Measurements from ENCODE around the gene IVL.

The IVL gene

DNA sequence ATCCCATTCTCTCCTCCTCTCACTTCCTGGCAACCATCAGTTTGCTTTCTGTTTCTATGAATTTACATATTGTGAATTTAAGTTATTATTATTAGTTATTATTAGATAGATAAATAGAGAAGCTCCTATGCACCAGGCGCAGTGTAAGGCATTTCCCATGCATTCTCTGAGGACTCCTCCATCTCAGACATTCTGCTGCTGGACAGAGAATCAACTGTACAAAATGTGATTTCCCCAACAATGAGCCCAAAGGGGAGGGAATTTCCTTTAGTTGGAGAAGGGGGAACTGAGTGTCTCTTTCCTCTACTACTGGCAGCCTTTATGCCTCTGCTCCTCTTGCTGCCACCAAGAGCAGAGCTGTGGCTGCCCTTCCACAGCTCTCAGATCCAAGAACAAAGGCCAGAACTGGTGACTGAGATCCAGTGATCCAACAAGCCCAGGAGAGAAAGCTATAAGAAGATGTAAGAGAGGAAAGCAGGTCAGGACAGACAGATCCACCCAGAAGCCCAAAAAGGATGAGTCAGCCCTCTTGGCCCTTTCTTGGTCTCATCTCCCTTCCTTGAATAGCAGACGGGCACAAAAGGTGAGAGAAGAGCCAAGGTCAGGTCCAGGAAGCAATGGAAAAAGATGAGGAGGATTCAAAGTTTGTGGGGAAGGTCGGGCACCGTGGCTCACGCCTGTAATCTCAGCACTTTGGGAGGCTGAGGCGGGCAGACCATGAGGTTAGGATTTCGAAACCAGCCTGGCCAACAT is 3.5 kb upstream of the IVL start:
- no peak for TF ChIP-seq EZH2 (optimal IDR thresholded peaks at IDR 0.05; ENCODE audit: low read depth, low read length)
- TF ChIP-seq CTCF (IDR thresholded peaks at IDR 0.05; ENCODE audit: low read length): no peak
- no peak for TF ChIP-seq EZH2phosphoT487 (IDR thresholded peaks at IDR 0.05; ENCODE audit: low read length)
- Histone ChIP-seq H3K9me3 (replicated peaks; ENCODE audit: insufficient read depth, low read length) (no peaks in the 10 kb centered on the region), H3K27ac (ENCODE audit: low read length) (no peak overlapping the region)

GRCh38 chr1:152906023-152906565 is 2.3 kb upstream of the IVL start:
- Histone ChIP-seq H3F3A (ENCODE audit: insufficient read depth, low read length) (no peaks in the 10 kb centered on the region), H3K4me1 (ENCODE audit: low read length) (no peaks in the 10 kb centered on the region), H3K9me3 (replicated peaks; ENCODE audit: insufficient read depth, low read length) (no peaks in the 10 kb centered on the region), H4K20me1 (ENCODE audit: insufficient read depth, low read length) (no peaks in the 10 kb centered on the region), H3K79me2 (ENCODE audit: low read length) (no peaks in the 10 kb centered on the region), H3K9ac (ENCODE audit: low read length) (no peak overlapping the region), H3K27ac (ENCODE audit: low read length) (no peak overlapping the region), H3K27me3 (replicated peaks; ENCODE audit: insufficient read depth, low read length) (no peaks in the 10 kb centered on the region), H3K4me3 (ENCODE audit: low read length) (no peak overlapping the region), H3K9me2 (replicated peaks; ENCODE audit: insufficient read depth, low read length) (no peaks in the 10 kb centered on the region), H3K36me3 (replicated peaks; ENCODE audit: insufficient read depth, low read length) (no peaks in the 10 kb centered on the region), H3K4me2 (ENCODE audit: low read depth, low read length) (no peak overlapping the region), H2AFZ (ENCODE audit: low read length) (no peak overlapping the region)
- DNase-seq: no peak
- TF ChIP-seq CTCF (IDR thresholded peaks at IDR 0.05; ENCODE audit: low read length): no peak
- TF ChIP-seq EZH2phosphoT487 (IDR thresholded peaks at IDR 0.05; ENCODE audit: low read length): no peak
- no peak for TF ChIP-seq EZH2 (optimal IDR thresholded peaks at IDR 0.05; ENCODE audit: low read depth, low read length)

More for the DNA sequence above, 3.5 kb upstream of the IVL start:
- no peak overlapping the region for H3K4me3 ChIP-seq (ENCODE audit: low read length)
- no peak for DNase-seq
- H3K79me2 ChIP-seq (ENCODE audit: low read length): no peaks in the 10 kb centered on the region
- no peaks in the 10 kb centered on the region for H3K9me2 ChIP-seq (replicated peaks; ENCODE audit: insufficient read depth, low read length)
- H3K9ac ChIP-seq (ENCODE audit: low read length): no peak overlapping the region
- H3K4me2 ChIP-seq (ENCODE audit: low read depth, low read length): no peak overlapping the region
- no peaks in the 10 kb centered on the region for H3F3A ChIP-seq (ENCODE audit: insufficient read depth, low read length)
- H3K27me3 ChIP-seq (replicated peaks; ENCODE audit: insufficient read depth, low read length): no peaks in the 10 kb centered on the region
- no peaks in the 10 kb centered on the region for H3K4me1 ChIP-seq (ENCODE audit: low read length)
- H2AFZ ChIP-seq (ENCODE audit: low read length): no peak overlapping the region
- no peaks in the 10 kb centered on the region for H4K20me1 ChIP-seq (ENCODE audit: insufficient read depth, low read length)
- no peaks in the 10 kb centered on the region for H3K36me3 ChIP-seq (replicated peaks; ENCODE audit: insufficient read depth, low read length)

GRCh38 chr1:152909206-152909605 is 860 bp downstream of the IVL start:
- Histone ChIP-seq H3K36me3 (replicated peaks; ENCODE audit: insufficient read depth, low read length) (no peaks in the 10 kb centered on the region), H3K4me2 (ENCODE audit: low read depth, low read length) (no peak overlapping the region), H3K4me3 (ENCODE audit: low read length) (no peak overlapping the region), H2AFZ (ENCODE audit: low read length) (no peak overlapping the region), H3K9me2 (replicated peaks; ENCODE audit: insufficient read depth, low read length) (no peaks in the 10 kb centered on the region), H3F3A (ENCODE audit: insufficient read depth, low read length) (no peaks in the 10 kb centered on the region), H4K20me1 (ENCODE audit: insufficient read depth, low read length) (no peaks in the 10 kb centered on the region), H3K9me3 (replicated peaks; ENCODE audit: insufficient read depth, low read length) (no peaks in the 10 kb centered on the region), H3K27me3 (replicated peaks; ENCODE audit: insufficient read depth, low read length) (no peaks in the 10 kb centered on the region), H3K79me2 (ENCODE audit: low read length) (no peaks in the 10 kb centered on the region), H3K27ac (ENCODE audit: low read length) (no peak overlapping the region), H3K4me1 (ENCODE audit: low read length) (no peaks in the 10 kb centered on the region), H3K9ac (ENCODE audit: low read length) (no peak overlapping the region)
- DNase-seq: no peak
- TF ChIP-seq EZH2 (optimal IDR thresholded peaks at IDR 0.05; ENCODE audit: low read depth, low read length): no peak
- no peak for TF ChIP-seq EZH2phosphoT487 (IDR thresholded peaks at IDR 0.05; ENCODE audit: low read length)
- TF ChIP-seq CTCF (IDR thresholded peaks at IDR 0.05; ENCODE audit: low read length): no peak
